Measurements from ENCODE around the gene HACL1.
A peak's percentile ranks its signal among the peaks of the same experiment; 100 is the strongest.
"Not testable (repeated sequence)": the region's sequence is repeated elsewhere in the genome, so short reads cannot be mapped to it uniquely, and the experiment has no call there.

HACL1 gene

GRCh38 chr3:15610082-15610759 lies 8.9 kb upstream of the HACL1 start:
- H3K27me3 ChIP-seq, result no peaks in the 10 kb centered on the region
- no peaks in the 10 kb centered on the region for H3K9me3 ChIP-seq
- no peak for TF ChIP-seq CTCF (IDR thresholded peaks at IDR 0.05)
- H3K36me3 ChIP-seq, result no peaks in the 10 kb centered on the region
- H3K4me3 ChIP-seq (ENCODE audit: low read depth in 1 of 2, low read length in 1 of 2), result no peak overlapping the region
- peaks cover 26 to 37% of the 10 kb centered on the region in 2 experiments for H3K4me1 ChIP-seq (ENCODE audit: control insufficient read depth in 1 of 2, insufficient read depth in 1 of 2, low read depth in 1 of 2, low read length in 1 of 2)
- H3K27ac ChIP-seq, result peak overlapping the region; percentile 31

GRCh38 chr3:15606434-15606891 lies 5.1 kb upstream of the HACL1 start:
- Histone ChIP-seq H3K27me3 (no peaks in the 10 kb centered on the region), H3K4me3 (ENCODE audit: low read depth in 1 of 2, low read length in 1 of 2) (no peak overlapping the region), H3K9me3 (no peaks in the 10 kb centered on the region), H3K4me1 (ENCODE audit: control insufficient read depth in 1 of 2, insufficient read depth in 1 of 2, low read depth in 1 of 2, low read length in 1 of 2) (peaks cover 35 to 40% of the 10 kb centered on the region in 2 experiments), H3K36me3 (no peaks in the 10 kb centered on the region), H3K27ac (no peak overlapping the region)
- no peak for TF ChIP-seq CTCF (IDR thresholded peaks at IDR 0.05)

- not testable (repeated sequence) for H3K27ac ChIP-seq; H3K4me3 ChIP-seq (ENCODE audit: low read depth in 1 of 2, low read length in 1 of 2)
These were observed 3.2 kb upstream of the HACL1 start for GRCh38 chr3:15604584-15604983.

GRCh38 chr3:15602816-15603215 lies 1.4 kb upstream of the HACL1 start:
- peak overlapping the region in 1 of 2 experiments; percentile 99 for H3K4me3 ChIP-seq (ENCODE audit: low read depth in 1 of 2, low read length in 1 of 2)

More at GRCh38 chr3:15604584-15604983, 3.2 kb upstream of the HACL1 start:
- not testable (repeated sequence) for H3K36me3 ChIP-seq, H3K9me3 ChIP-seq, H3K27me3 ChIP-seq
- peaks cover 38 to 45% of the 10 kb centered on the region in 2 experiments for H3K4me1 ChIP-seq (ENCODE audit: control insufficient read depth in 1 of 2, insufficient read depth in 1 of 2, low read depth in 1 of 2, low read length in 1 of 2)

GRCh38 chr3:15602146-15602536 lies 772 bp upstream of the HACL1 start:
- H3K27ac ChIP-seq, result peak overlapping the region; percentile 97
- H3K4me1 ChIP-seq (ENCODE audit: control insufficient read depth in 1 of 2, insufficient read depth in 1 of 2, low read depth in 1 of 2, low read length in 1 of 2), result peaks cover 22% of the 10 kb centered on the region in 2 experiments
- H3K36me3 ChIP-seq, result no peaks in the 10 kb centered on the region
- no peak for TF ChIP-seq CTCF (IDR thresholded peaks at IDR 0.05)
- no peaks in the 10 kb centered on the region for H3K27me3 ChIP-seq
- H3K4me3 ChIP-seq (ENCODE audit: low read depth in 1 of 2, low read length in 1 of 2), result peak overlapping the region; percentile 82 to 99
- no peaks in the 10 kb centered on the region for H3K9me3 ChIP-seq

More at GRCh38 chr3:15602816-15603215, 1.4 kb upstream of the HACL1 start:
- not testable (repeated sequence) for H3K9me3 ChIP-seq, H3K36me3 ChIP-seq, H3K27me3 ChIP-seq
- peaks cover 28 to 29% of the 10 kb centered on the region in 2 experiments for H3K4me1 ChIP-seq (ENCODE audit: control insufficient read depth in 1 of 2, insufficient read depth in 1 of 2, low read depth in 1 of 2, low read length in 1 of 2)
- peak overlapping the region; percentile 97 for H3K27ac ChIP-seq

GRCh38 chr3:15601046-15601398 lies 347 bp downstream of the HACL1 start:
- no peak for TF ChIP-seq CTCF (IDR thresholded peaks at IDR 0.05)
- Histone ChIP-seq H3K4me3 (ENCODE audit: low read depth in 1 of 2, low read length in 1 of 2) (peak overlapping the region; percentile 82 to 99), H3K27me3 (no peaks in the 10 kb centered on the region), H3K9me3 (no peaks in the 10 kb centered on the region), H3K36me3 (peaks cover under 1% of the 10 kb centered on the region), H3K4me1 (ENCODE audit: control insufficient read depth in 1 of 2, insufficient read depth in 1 of 2, low read depth in 1 of 2, low read length in 1 of 2) (peaks cover 20% of the 10 kb centered on the region in 2 experiments), H3K27ac (peak overlapping the region; percentile 97)
